Ramos (cell line): ENCODE measurements around the gene UROD.

ENCODE experiments used
- in situ Hi-C: fragments of 300-500 bp; cut with MboI; formaldehyde crosslinking; loops from one replicate; pipeline ENCODE4 v1.14.3; 2022; ENCODE audit warnings: low sequenced_read_pairs; ENCODE audit not compliant: unreplicated experiment

The UROD gene

DNA sequence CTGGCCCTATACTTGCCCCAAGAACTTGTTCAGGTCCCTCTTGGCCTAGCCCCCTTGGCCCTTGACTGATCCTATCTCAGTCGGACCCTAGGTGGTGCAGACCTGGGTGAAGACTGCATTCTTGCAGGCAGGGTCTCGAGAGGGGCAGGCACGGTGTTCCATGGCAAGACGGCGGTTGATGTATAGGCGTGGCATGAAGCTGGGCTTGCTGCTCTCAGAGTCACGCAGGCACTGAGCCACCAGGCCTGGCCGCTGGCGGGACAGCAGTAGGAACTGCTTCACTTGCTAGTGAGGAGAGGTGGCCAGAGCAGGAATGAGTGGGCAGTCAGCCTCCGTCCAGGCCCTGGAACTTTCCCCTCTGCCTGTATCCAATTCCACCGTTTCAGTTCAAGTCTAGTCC lies 4.7 kb upstream of the UROD start:
- in situ Hi-C loops: loop anchor here (25.0 kb wide), 1 partner anchor 1205 kb away; the partner anchor contains the start of gene LURAP1

GRCh38 chr1:45008076-45008475 lies 4.0 kb upstream of the UROD start:
- in situ Hi-C loops: loop anchor here (25.0 kb wide), 1 partner anchor 1204 kb away; the partner anchor contains the start of gene LURAP1

GRCh38 chr1:45008516-45008915 lies 3.5 kb upstream of the UROD start:
- in situ Hi-C loops: loop anchor here (25.0 kb wide), 1 partner anchor 1204 kb away; the partner anchor contains the start of gene LURAP1

DNA sequence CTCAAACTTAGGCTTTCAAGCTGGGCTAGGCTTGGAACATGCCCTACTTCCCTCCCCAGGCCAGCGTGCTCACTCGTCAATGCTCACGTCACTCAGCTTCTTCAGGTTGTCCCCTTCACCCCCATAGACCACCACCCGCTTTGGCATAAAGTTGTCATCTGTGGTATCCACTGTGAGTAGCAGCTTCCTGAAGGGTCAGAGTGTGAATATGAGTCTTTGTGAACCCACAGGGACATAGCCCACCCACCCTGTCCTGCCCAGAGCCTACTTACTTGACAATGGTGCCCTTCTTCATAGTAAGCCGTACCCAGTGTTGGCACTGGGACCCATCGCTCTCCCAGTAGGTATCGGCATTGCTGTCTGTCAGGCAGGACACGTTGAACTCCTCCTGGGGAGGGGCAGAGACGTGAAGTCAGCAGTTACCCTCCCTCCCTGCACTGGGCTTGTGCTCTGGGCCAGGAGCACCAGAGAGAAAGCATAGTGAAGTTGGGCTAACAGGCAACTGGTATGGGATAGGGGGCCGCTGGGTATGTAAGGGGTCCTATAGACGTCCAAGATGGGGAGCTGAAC lies 2.7 kb upstream of the UROD start:
- in situ Hi-C loops: loop anchor here (25.0 kb wide), 1 partner anchor 1203 kb away; the partner anchor contains the start of gene LURAP1

DNA sequence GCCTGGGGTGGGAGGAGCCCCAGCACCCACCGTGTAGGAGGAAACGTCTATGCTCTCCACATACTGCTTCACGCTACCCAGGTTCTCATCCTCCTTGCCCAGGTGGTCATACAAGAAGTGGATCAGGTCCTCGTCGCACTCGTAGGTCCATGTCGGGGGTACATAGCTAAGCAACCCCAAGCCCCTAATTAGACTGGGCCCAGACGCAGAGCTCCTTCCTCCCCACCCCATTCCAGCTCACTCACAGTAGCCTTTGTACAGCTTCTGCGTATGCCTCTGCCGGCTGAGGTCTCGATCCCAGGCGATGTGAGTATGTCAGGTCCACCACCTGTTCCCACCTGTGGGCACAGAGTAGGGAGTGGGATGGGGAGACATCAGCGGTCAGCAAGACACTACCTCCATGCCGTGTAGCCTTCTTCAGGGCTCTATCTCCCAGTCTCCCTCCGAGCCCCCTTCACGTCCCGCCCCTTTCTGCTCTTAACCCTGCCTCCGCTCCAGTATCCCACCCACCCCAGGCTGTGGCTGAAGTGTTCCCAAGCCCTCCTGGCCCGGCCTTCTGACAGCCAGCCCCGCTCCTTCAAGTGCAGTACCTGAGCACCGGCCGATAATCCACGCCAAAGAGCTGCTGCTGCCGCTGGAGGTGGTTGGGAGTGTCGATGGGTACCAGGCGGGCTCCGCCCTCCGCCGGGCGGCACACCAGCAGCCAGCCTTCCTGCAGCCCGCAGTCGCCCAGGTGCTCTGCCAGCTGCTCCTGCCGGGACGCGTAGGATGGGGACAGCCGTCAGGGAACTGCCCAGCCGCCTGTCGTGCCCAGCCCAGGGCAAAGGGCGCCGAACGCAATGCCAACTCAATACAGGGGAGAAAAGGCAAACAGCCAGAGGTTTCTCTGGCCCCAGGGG lies 1.8 kb upstream of the UROD start:
- in situ Hi-C loops: loop anchor here (5.0 to 25.0 kb wide), 5 partner anchors 292 to 1202 kb away; partner anchors contain the start of genes LURAP1 and TESK2

DNA sequence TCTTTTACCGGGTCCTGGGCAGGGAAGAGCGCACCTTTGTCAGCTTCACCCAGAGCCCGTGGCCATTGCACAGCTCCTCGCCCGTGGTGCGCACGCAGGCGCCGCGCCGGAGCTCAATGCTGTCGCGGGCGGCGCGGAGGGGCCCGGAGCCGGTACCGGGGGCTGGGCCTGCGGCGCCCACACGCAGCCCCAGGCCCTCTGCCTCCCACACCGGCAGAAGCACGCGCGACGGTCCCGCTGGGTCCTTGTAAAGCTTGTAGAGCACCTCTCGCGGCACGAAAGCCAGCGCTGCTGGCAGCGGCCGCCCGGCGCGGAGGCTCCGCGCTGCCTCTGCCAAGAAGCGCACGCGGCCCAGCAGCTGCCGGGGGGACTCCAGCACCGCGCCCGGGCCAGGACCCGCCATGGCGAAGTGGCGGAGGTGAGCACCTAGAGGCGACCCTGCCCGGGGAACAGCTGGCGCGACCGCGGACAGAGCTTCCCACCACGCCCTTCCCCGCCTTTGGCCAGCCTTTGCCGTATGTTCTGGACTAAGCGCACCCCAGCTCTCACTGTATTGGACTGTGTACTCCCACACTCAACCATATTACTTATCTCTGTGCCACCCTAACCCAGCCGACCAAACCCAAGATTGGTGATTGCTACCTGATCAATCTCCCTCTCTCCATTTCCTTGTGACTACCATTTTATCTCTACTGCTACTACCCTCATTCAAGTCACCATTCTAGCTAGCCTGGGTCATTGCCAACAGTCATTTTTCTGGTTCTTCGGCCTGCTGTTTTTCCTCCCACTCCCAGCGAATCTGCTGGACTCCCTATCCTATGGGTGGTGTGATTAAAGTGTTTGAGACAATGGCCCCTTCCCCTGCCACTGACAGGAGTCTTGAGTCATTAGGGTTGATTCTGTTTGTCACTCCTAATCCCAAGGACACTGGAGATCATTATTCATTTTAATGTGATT lies 921 bp upstream of the UROD start, which contains the start of gene HECTD3:
Gene HECTD3, minus strand, starts transcription at position 470 of the 957 bp plus-strand sequence. Its CDS starts 67 bp downstream, at position 403.
- in situ Hi-C loops: loop anchor here (5.0 to 25.0 kb wide), 5 partner anchors 291 to 1201 kb away; partner anchors contain the start of genes LURAP1 and TESK2

GRCh38 chr1:45012639-45013278 lies 705 bp downstream of the UROD start:
- in situ Hi-C loops: loop anchor here (5.0 to 25.0 kb wide), 5 partner anchors 290 to 1200 kb away; partner anchors contain the start of genes LURAP1 and TESK2

DNA sequence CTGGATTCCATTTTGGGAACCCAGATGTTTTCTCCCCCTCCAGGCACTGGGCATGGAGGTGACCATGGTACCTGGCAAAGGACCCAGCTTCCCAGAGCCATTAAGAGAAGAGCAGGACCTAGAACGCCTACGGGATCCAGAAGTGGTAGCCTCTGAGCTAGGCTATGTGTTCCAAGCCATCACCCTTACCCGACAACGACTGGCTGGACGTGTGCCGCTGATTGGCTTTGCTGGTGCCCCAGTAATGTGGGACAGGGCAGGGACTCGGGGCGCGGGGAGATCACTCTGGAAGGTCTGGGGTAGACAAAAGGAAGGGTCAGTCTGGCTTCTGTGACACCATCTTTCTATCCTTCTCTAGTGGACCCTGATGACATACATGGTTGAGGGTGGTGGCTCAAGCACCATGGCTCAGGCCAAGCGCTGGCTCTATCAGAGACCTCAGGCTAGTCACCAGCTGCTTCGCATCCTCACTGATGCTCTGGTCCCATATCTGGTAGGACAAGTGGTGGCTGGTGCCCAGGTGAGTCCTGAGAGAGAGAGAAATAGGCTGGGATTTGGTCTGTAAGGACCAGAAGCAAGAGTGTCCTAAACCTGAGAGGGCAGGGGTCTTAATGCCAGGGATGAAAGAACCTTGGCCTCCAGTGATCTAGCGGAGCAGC lies 1.6 kb downstream of the UROD start:
- in situ Hi-C loops: loop anchor here (5.0 to 25.0 kb wide), 5 partner anchors 289 to 1199 kb away; partner anchors contain the start of genes LURAP1 and TESK2

DNA sequence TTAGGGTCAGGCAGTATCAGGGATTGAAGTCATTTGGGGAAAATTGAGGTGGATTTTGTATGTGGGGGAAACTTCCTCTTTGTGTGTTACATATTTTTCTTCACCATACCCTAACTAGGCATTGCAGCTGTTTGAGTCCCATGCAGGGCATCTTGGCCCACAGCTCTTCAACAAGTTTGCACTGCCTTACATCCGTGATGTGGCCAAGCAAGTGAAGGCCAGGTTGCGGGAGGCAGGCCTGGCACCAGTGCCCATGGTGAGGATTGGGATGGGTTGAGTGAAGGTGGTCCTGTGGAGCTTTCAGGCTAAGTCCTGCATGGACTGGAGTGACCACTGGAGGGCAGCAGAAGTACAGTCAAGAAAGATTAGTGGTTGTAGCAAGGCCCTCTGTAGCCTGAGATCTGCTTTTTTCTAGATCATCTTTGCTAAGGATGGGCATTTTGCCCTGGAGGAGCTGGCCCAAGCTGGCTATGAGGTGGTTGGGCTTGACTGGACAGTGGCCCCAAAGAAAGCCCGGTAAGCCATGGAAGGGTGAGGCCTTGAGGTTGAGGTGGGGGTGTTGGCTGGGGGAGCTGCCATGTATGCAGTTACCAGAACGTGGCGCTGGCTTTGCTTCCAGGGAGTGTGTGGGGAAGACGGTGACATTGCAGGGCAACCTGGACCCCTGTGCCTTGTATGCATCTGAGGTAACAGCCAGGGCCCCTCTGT lies 2.4 kb downstream of the UROD start:
- in situ Hi-C loops: loop anchor here (5.0 to 25.0 kb wide), 5 partner anchors 288 to 1198 kb away; partner anchors contain the start of genes LURAP1 and TESK2

- in situ Hi-C loops: loop anchor here (10.0 to 25.0 kb wide), 2 partner anchors 549 to 1197 kb away; partner anchors contain the start of gene LURAP1
Observed at GRCh38 chr1:45015683-45016082, 3.6 kb downstream of the UROD start.

GRCh38 chr1:45016090-45016697 lies 4.1 kb downstream of the UROD start:
- in situ Hi-C loops: loop anchor here (10.0 to 25.0 kb wide), 2 partner anchors 549 to 1196 kb away; partner anchors contain the start of gene LURAP1

- in situ Hi-C loops: loop anchor here (10.0 to 25.0 kb wide), 2 partner anchors 548 to 1196 kb away; partner anchors contain the start of gene LURAP1
Observed at GRCh38 chr1:45016767-45017166, 4.7 kb downstream of the UROD start.

- in situ Hi-C loops: loop anchor here (10.0 to 25.0 kb wide), 2 partner anchors 546 to 1194 kb away; partner anchors contain the start of gene LURAP1
Observed at GRCh38 chr1:45018599-45019230, 6.7 kb downstream of the UROD start.

DNA sequence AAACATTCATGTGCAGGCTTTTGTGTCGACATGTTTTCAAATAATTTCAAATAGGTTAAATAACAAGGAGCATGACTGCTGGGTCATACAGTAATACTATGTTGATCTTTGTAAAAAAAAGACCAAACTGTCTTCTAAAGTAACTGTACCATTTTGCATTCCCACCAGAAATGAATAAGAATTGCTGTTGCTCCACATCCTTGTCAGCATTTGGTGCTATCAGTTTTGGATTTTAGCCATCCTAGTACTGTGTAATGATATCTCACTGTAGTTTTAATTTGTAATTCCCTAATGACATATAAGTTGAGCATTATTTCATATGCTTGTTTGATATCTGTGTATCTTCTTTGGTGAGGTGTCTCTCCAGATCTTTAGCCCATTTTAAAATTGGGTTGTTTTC lies 11.6 kb downstream of the UROD start:
- in situ Hi-C loops: loop anchor here (25.0 kb wide), 1 partner anchor 1189 kb away; the partner anchor contains the start of gene LURAP1

GRCh38 chr1:45026446-45026845 lies 14.4 kb downstream of the UROD start:
- in situ Hi-C loops: no loop called here

GRCh38 chr1:45032837-45033236 lies 20.8 kb downstream of the UROD start:
- in situ Hi-C loops: no loop called here

GRCh38 chr1:45033356-45033755 lies 21.3 kb downstream of the UROD start:
- in situ Hi-C loops: no loop called here
